IMR-90 (cell line): ENCODE measurements around the gene SAMD8. TPM values are rescaled to one million over a fixed set of nuclear protein-coding genes. Genes with fewer than 3 reads are reported as not detected.
A peak's percentile ranks its signal among the peaks of the same experiment; 100 is the strongest.

Source experiments
- ATAC-seq: fragments of 200-7000 bp; cut with Tn5 transposase; 2 replicates; pipeline ENCODE4 v1.9.1; 2020; ENCODE audit warnings: low read depth, mild to moderate bottlenecking, moderate library complexity
- BruUV-seq: library from RNA; stranded (reverse); fragments of 400-500 nt; replicated peaks from 2 replicates; lab custom pipeline; 2021; lab: Mats Ljungman, UMichigan
- CTCF ChIA-PET: fragments of 300-600 bp; formaldehyde crosslinking; extraction: SDS; loops from one replicate; lab custom pipeline; 2021; ENCODE audit warnings: antibody characterized with exemption; lab: Yijun Ruan, JAX
- POLR2A ChIA-PET: fragments of 300-600 bp; sonication (Branson Sonifier 250); formaldehyde crosslinking; loops from one replicate; lab custom pipeline; 2022; ENCODE audit warnings: antibody characterized with exemption; ENCODE audit not compliant: unreplicated experiment; lab: Charles Lee
- DNase-seq: peaks from one replicate; pipeline ENCODE4 v3.0.0; 2013
- H2AFZ ChIP-seq: replicated peaks from 2 replicates; pipeline ENCODE3; 2013; ENCODE audit warnings: low read length, mild to moderate bottlenecking; ENCODE audit not compliant: poor library complexity
- H2AK5ac ChIP-seq: 2 replicates; pipeline ENCODE4 v1.6.1; 2013; ENCODE audit warnings: low read depth, low read length, inconsistent platforms
- H2AK9ac ChIP-seq: replicated peaks from 2 replicates; pipeline ENCODE3; 2013; ENCODE audit warnings: mild to moderate bottlenecking, low read depth, low read length, moderate library complexity; ENCODE audit not compliant: poor library complexity
- H2BK120ac ChIP-seq: 2 replicates; pipeline ENCODE4 v1.6.1; 2013; ENCODE audit warnings: low read depth, low read length, inconsistent platforms
- H2BK15ac ChIP-seq: 3 replicates; pipeline ENCODE4 v1.6.1; 2013; ENCODE audit warnings: low read depth, low read length, inconsistent platforms
- H2BK20ac ChIP-seq: 2 replicates; pipeline ENCODE4 v1.6.1; 2013; ENCODE audit warnings: low read depth, mild to moderate bottlenecking, inconsistent platforms, low read length, moderate library complexity
- H2BK5ac ChIP-seq: 2 replicates; pipeline ENCODE4 v1.6.1; 2013; ENCODE audit warnings: mild to moderate bottlenecking, low read depth, low read length, inconsistent platforms; ENCODE audit not compliant: poor library complexity, severe bottlenecking
- H3K14ac ChIP-seq: replicated peaks from 2 replicates; pipeline ENCODE4 v1.6.1; 2013; ENCODE audit warnings: low read depth, low read length, inconsistent platforms
- H3K18ac ChIP-seq: 2 replicates; pipeline ENCODE4 v1.6.1; 2013; ENCODE audit warnings: low read depth, low read length, control low read depth
- H3K23ac ChIP-seq: 2 replicates; pipeline ENCODE4 v1.6.1; 2013; ENCODE audit warnings: low read depth, low read length, inconsistent platforms
- H3K27ac ChIP-seq: 2 replicates; pipeline ENCODE4 v1.5.1; 2013; ENCODE audit warnings: mild to moderate bottlenecking, control low read depth, low read length; ENCODE audit not compliant: insufficient read depth
- H3K27me3 ChIP-seq: 2 replicates; pipeline ENCODE4 v1.6.1; 2013; ENCODE audit warnings: low read length; ENCODE audit not compliant: control insufficient read depth, insufficient read depth
- H3K36me3 ChIP-seq: 2 replicates; pipeline ENCODE4 v1.6.1; 2013; ENCODE audit warnings: low read length, mixed read lengths; ENCODE audit not compliant: control insufficient read depth, insufficient read depth
- H3K4ac ChIP-seq: 2 replicates; pipeline ENCODE4 v1.6.1; 2013; ENCODE audit warnings: low read depth, low read length, inconsistent platforms
- H3K4me1 ChIP-seq: 2 replicates; pipeline ENCODE4 v1.6.1; 2013; ENCODE audit warnings: low read length, mixed read lengths; ENCODE audit not compliant: control insufficient read depth, insufficient read depth
- H3K4me2 ChIP-seq: 2 replicates; pipeline ENCODE4 v1.6.1; 2013; ENCODE audit warnings: low read depth, mild to moderate bottlenecking, control low read depth, low read length, moderate library complexity
- H3K4me3 ChIP-seq: 2 replicates; pipeline ENCODE4 v1.5.1; 2013; ENCODE audit warnings: low read depth, mild to moderate bottlenecking, control low read depth, low read length, moderate library complexity; ENCODE audit not compliant: insufficient read depth
- H3K56ac ChIP-seq: 2 replicates; pipeline ENCODE4 v1.6.1; 2013; ENCODE audit warnings: low read length, inconsistent platforms; ENCODE audit not compliant: insufficient read depth; ENCODE audit errors: extremely low read depth
- H3K79me1 ChIP-seq, 2 experiments: 2 replicates each; pipeline ENCODE4 v1.6.1; 2013; ENCODE audit warnings: low read length in 2 of 2, inconsistent platforms in 1 of 2, low read depth in 1 of 2
- H3K9ac ChIP-seq: 2 replicates; pipeline ENCODE4 v1.6.1; 2013; ENCODE audit warnings: low read depth, low read length, control low read depth
- H3K9me1 ChIP-seq: 2 replicates; pipeline ENCODE4 v1.6.1; 2013; ENCODE audit warnings: low read length, inconsistent platforms; ENCODE audit not compliant: insufficient read depth
- H3K9me3 ChIP-seq: 2 replicates; pipeline ENCODE4 v1.6.1; 2013; ENCODE audit warnings: low read length; ENCODE audit not compliant: control insufficient read depth, insufficient read depth
- H4K20me1 ChIP-seq: 2 replicates; pipeline ENCODE4 v1.6.1; 2013; ENCODE audit warnings: low read length, inconsistent platforms; ENCODE audit not compliant: insufficient read depth
- H4K5ac ChIP-seq: 2 replicates; pipeline ENCODE4 v1.6.1; 2013; ENCODE audit warnings: mild to moderate bottlenecking, low read depth, low read length, control low read depth
- H4K8ac ChIP-seq, 2 experiments: 2 replicates each; pipeline ENCODE4 v1.6.1; 2013; ENCODE audit warnings: low read depth in 2 of 2, low read length in 2 of 2, control low read depth in 1 of 2, inconsistent platforms in 1 of 2
- H4K91ac ChIP-seq: 2 replicates; pipeline ENCODE4 v1.6.1; 2013; ENCODE audit warnings: low read depth, low read length, inconsistent platforms; ENCODE audit not compliant: insufficient read depth
- POLR2A ChIP-seq: IDR thresholded peaks from 2 replicates; pipeline ENCODE4 v1.6.1; 2012; ENCODE audit warnings: mild to moderate bottlenecking, low read depth, low read length
- RAD21 ChIP-seq: IDR thresholded peaks from 2 replicates; pipeline ENCODE4 v1.6.1; 2012; ENCODE audit warnings: low read length, improper control_type of control experiment
- WGBS, 2 experiments: methylation state at CpG; one replicate each; pipeline versions ENCODE4 v1.1.5 to v1.1.7; 2013; ENCODE audit warnings: missing lambda C conversion rate in 2 of 2; ENCODE audit not compliant: insufficient read length in 1 of 2; ENCODE audit errors: extremely low coverage in 2 of 2; 5-methylcytosine and 5-hydroxymethylcytosine counted together
- dilution Hi-C: fragments of 300-500 bp; cut with HindIII; formaldehyde crosslinking; loops from one replicate; pipeline ENCODE4 v1.14.3; 2018; ENCODE audit warnings: low sequenced_read_pairs; ENCODE audit not compliant: unreplicated experiment
- in situ Hi-C: fragments of 300-500 bp; cut with MboI; formaldehyde crosslinking; loops from 3 replicates; pipeline ENCODE4 v1.14.3; 2019; ENCODE audit warnings: low sequenced_read_pairs, inconsistent platforms, mixed read lengths
- intact Hi-C: fragments of 100-400 bp; cut with micrococcal nuclease; formaldehyde crosslinking; loops from 2 replicates; pipeline ENCODE4 v1.10.0; 2022
- polyA plus RNA-seq, 3 experiments: library from polyadenylated mRNA; depleted of rRNA; stranded (reverse); fragments of >200 nt; gene quantifications; 2 replicates each; pipeline ENCODE4 v1.2.3, GENCODE V29; 2012; ENCODE audit warnings: low replicate concordance in 1 of 3
- total RNA-seq: library from RNA; depleted of rRNA; stranded (reverse); fragments of >200 nt; gene quantifications from 2 replicates; pipeline ENCODE4 v1.2.3, GENCODE V29; 2012
- TF ChIP-seq, protein P1 (sequence below): conservative IDR thresholded peaks from 2 replicates; pipeline ENCODE4 v1.5.1; 2012; ENCODE audit warnings: mild to moderate bottlenecking, low read depth, low read length, improper control_type of control experiment

Gene SAMD8
- total and polyA plus RNA-seq, 2 of the 4 experiments (the other 2 are of a cell fraction), result 10.1 to 28.7 TPM

GRCh38 chr10:75108684-75109458 is 2.6 kb upstream of the SAMD8 start:
- no peak overlapping the region for H4K5ac ChIP-seq
- H3K27ac ChIP-seq, result no peak overlapping the region
- peaks cover 0 to 21% of the 10 kb centered on the region in 2 experiments; a peak in 2 of 4 replicates for H3K79me1 ChIP-seq
- no peak overlapping the region for H3K4me2 ChIP-seq
- H3K36me3 ChIP-seq, result no peaks in the 10 kb centered on the region
- peaks cover 2% of the 10 kb centered on the region; the same call in 1 of the 2 replicates for H3K4me1 ChIP-seq
- peak overlapping the region; percentile 58; the same call in 1 of the 2 replicates for H2AK5ac ChIP-seq
- H2AK9ac ChIP-seq, result no peak overlapping the region
- H3K9me3 ChIP-seq, result no peaks in the 10 kb centered on the region
- no peak overlapping the region for H2BK15ac ChIP-seq
- no peak overlapping the region for H3K56ac ChIP-seq
- no TSS peak for BruUV-seq
- dilution Hi-C loops, result no loop called here
- no peak overlapping the region for H2BK120ac ChIP-seq
- no peak overlapping the region for H2BK5ac ChIP-seq
- no peak for DNase-seq
- H4K20me1 ChIP-seq, result peaks cover 18% of the 10 kb centered on the region
- H3K9me1 ChIP-seq, result peaks cover 9% of the 10 kb centered on the region
- H3K27me3 ChIP-seq, result no peaks in the 10 kb centered on the region
- intact Hi-C loops, result loop anchor here (10.0 kb wide), 1 partner anchor 984 kb away; no protein-coding TSS in a partner anchor
- no peak for ATAC-seq
- H4K8ac ChIP-seq, result no peak overlapping the region
- no peak overlapping the region for H3K18ac ChIP-seq
- H4K91ac ChIP-seq, result no peak overlapping the region
- no peak overlapping the region for H3K9ac ChIP-seq
- no peak overlapping the region for H3K4ac ChIP-seq
- in situ Hi-C loops, result no loop called here
- H3K4me3 ChIP-seq, result no peak overlapping the region
- no CpG with 5 or more reads among the region's 10 CpGs for WGBS, 2 experiments
- H2BK20ac ChIP-seq, result no peak overlapping the region
- ChIA-PET POLR2A (no interaction called here), CTCF (no interaction called here)
- H3K23ac ChIP-seq, result no peak overlapping the region
- 0 out of 2 replicates have a peak, but pooled peaks have one; percentile 21 for TF ChIP-seq RAD21
- TF ChIP-seq POLR2A, result no peak
- TF ChIP-seq, protein P1, sequence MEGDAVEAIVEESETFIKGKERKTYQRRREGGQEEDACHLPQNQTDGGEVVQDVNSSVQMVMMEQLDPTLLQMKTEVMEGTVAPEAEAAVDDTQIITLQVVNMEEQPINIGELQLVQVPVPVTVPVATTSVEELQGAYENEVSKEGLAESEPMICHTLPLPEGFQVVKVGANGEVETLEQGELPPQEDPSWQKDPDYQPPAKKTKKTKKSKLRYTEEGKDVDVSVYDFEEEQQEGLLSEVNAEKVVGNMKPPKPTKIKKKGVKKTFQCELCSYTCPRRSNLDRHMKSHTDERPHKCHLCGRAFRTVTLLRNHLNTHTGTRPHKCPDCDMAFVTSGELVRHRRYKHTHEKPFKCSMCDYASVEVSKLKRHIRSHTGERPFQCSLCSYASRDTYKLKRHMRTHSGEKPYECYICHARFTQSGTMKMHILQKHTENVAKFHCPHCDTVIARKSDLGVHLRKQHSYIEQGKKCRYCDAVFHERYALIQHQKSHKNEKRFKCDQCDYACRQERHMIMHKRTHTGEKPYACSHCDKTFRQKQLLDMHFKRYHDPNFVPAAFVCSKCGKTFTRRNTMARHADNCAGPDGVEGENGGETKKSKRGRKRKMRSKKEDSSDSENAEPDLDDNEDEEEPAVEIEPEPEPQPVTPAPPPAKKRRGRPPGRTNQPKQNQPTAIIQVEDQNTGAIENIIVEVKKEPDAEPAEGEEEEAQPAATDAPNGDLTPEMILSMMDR, result peak; percentile 45
- no peak overlapping the region for H3K14ac ChIP-seq
- H2AFZ ChIP-seq, result peak overlapping the region; percentile 54
